ENCODE results near the gene TCEAL6. TPM values are rescaled to one million over a fixed set of nuclear protein-coding genes. Genes with fewer than 3 reads are reported as not detected.

TCEAL6 gene
- total RNA-seq, 1 experiment from 2014 or later = not detected

DNA sequence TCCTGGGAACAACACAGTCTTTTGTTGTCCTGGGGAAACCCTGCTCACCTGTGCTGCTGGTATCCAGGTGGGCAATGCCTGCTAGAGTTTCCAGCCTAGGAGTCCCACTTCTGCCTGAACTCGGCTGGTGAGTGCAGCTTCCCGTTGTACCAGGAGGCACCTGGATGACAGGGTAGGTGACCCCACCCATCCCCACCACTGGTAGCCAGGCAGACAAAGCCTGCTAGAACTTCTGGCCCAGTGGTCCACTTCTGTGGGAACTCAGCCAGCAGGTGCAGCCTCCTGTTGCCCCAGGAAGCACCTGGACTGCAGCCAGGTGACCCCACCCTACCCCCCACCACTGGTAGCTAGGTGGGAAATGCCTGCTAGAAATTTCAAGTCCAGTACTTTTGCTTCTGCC, 26.5 kb downstream of the TCEAL6 start:
- no peak overlapping the region for H3K4me3 ChIP-seq (ENCODE audit: insufficient read depth, low read depth, low read length)
- no peaks in the 10 kb centered on the region for H3K27me3 ChIP-seq (ENCODE audit: control insufficient read depth, insufficient read depth, low read length)
- H3K36me3 ChIP-seq (replicated peaks; ENCODE audit: control insufficient read depth, insufficient read depth, low read length) = no peaks in the 10 kb centered on the region
- DNase-seq = no peak

GRCh38 chrX:102113367-102113766, 28.9 kb downstream of the TCEAL6 start:
- no peak for DNase-seq
- Histone ChIP-seq H3K27me3 (ENCODE audit: control insufficient read depth, insufficient read depth, low read length) (no peaks in the 10 kb centered on the region), H3K4me3 (ENCODE audit: insufficient read depth, low read depth, low read length) (no peak overlapping the region), H3K36me3 (replicated peaks; ENCODE audit: control insufficient read depth, insufficient read depth, low read length) (no peaks in the 10 kb centered on the region)

Other genes with a start within 250 kb of the TCEAL6 start
- gene ZMAT1, start 210.5 kb downstream of the TCEAL6 start, total RNA-seq (2014; rRNA removed; shearing (Covaris generic)) = 0.87 and 3.3 TPM in 2 replicates
- gene TCEAL2, start 16.8 kb downstream of the TCEAL6 start, total RNA-seq (2014; rRNA removed; shearing (Covaris generic)) = 3.2 and 7.5 TPM in 2 replicates
- gene BEX5, start 13.5 kb upstream of the TCEAL6 start, total RNA-seq (2014; rRNA removed; shearing (Covaris generic)) = 5.5 and 8.6 TPM in 2 replicates
- 0.28 TPM in 1 of 2 replicates, not detected in the other for gene TCP11X1, start 72.8 kb upstream of the TCEAL6 start, total RNA-seq (2014; rRNA removed; shearing (Covaris generic))
- 0.11 TPM in 1 of 2 replicates, not detected in the other for gene NXF2, start 104.7 kb upstream of the TCEAL6 start, total RNA-seq (2014; rRNA removed; shearing (Covaris generic))

All from H7 (cell line).